Smooth muscle cell (in vitro differentiated cells): Measurements from ENCODE around the gene KRT6A. TPM values are rescaled to one million over a fixed set of nuclear protein-coding genes. Genes with fewer than 3 reads are reported as not detected.
A peak's percentile ranks its signal among the peaks of the same experiment; 100 is the strongest.

Experiments used
- DNase-seq: peaks from one replicate; lab custom pipeline; 2025; ENCODE audit not compliant: unreplicated experiment; lab: John Stamatoyannopoulos, UW
- H2AFZ ChIP-seq: fragments of 200-600 bp; sonication (generic); 2 replicates; pipeline ENCODE4 v1.6.0; 2016; ENCODE audit warnings: antibody characterized with exemption, low read depth, mild to moderate bottlenecking
- H3F3A ChIP-seq: fragments of 200-600 bp; sonication (generic); 2 replicates; pipeline ENCODE4 v1.6.0; 2017; ENCODE audit warnings: antibody characterized with exemption, low read depth
- H3K27ac ChIP-seq: fragments of 200-600 bp; sonication (generic); 2 replicates; pipeline ENCODE4 v1.5.1; 2016; ENCODE audit warnings: low read depth, mild to moderate bottlenecking
- H3K27me3 ChIP-seq: fragments of 200-600 bp; sonication (generic); 2 replicates; pipeline ENCODE4 v1.6.1; 2016; ENCODE audit warnings: low read depth, mild to moderate bottlenecking
- H3K36me3 ChIP-seq: fragments of 200-600 bp; sonication (generic); 2 replicates; pipeline ENCODE4 v1.5.1; 2016; ENCODE audit warnings: low read depth
- H3K4me1 ChIP-seq: fragments of 200-600 bp; sonication (generic); 2 replicates; pipeline ENCODE4 v1.5.1; 2016; ENCODE audit warnings: low read depth
- H3K4me2 ChIP-seq: fragments of 200-600 bp; sonication (generic); 2 replicates; pipeline ENCODE4 v1.6.0; 2016; ENCODE audit warnings: mild to moderate bottlenecking
- H3K4me3 ChIP-seq: fragments of 200-600 bp; sonication (generic); 2 replicates; pipeline ENCODE4 v1.5.1; 2016; ENCODE audit warnings: mild to moderate bottlenecking
- H3K79me2 ChIP-seq: fragments of 200-600 bp; sonication (generic); 2 replicates; pipeline ENCODE4 v1.6.0; 2016; ENCODE audit warnings: low read depth, mild to moderate bottlenecking
- H3K9ac ChIP-seq: fragments of 200-600 bp; sonication (generic); 2 replicates; pipeline ENCODE4 v1.6.0; 2016; ENCODE audit warnings: low read depth
- H3K9me3 ChIP-seq: fragments of 200-600 bp; sonication (generic); replicated peaks from 2 replicates; pipeline ENCODE4 v1.5.1; 2016; ENCODE audit warnings: low read depth
- H4K20me1 ChIP-seq: fragments of 200-600 bp; sonication (generic); 2 replicates; pipeline ENCODE4 v1.6.0; 2016; ENCODE audit warnings: low read depth
- WGBS: methylation state at CpG from one replicate; pipeline ENCODE4 v1.1.7; 2016; ENCODE audit warnings: low lambda C conversion rate; 5-methylcytosine and 5-hydroxymethylcytosine counted together
- polyA plus RNA-seq: library from polyadenylated mRNA; unstranded; fragments of >200 nt; fragmentation: Nextera tagmentation; extraction: Ambion mirVana; gene quantifications from 2 replicates; pipeline ENCODE4 v1.2.1, GENCODE V29; 2016
- total RNA-seq: library from RNA; depleted of rRNA; stranded (reverse); fragments of >200 nt; gene quantifications from 2 replicates; pipeline ENCODE4 v1.2.3, GENCODE V29; 2014
- TF ChIP-seq, protein P1 (sequence below): fragments of 200-600 bp; sonication (generic); IDR thresholded peaks from 2 replicates; pipeline ENCODE4 v1.5.1; 2017; ENCODE audit warnings: borderline replicate concordance, mild to moderate bottlenecking, antibody characterized with exemption; ENCODE audit not compliant: insufficient read depth, poor library complexity, severe bottlenecking

KRT6A gene
- total and polyA plus RNA-seq, 2 experiments from 2014 or later, result 460 to 1,128 TPM

DNA sequence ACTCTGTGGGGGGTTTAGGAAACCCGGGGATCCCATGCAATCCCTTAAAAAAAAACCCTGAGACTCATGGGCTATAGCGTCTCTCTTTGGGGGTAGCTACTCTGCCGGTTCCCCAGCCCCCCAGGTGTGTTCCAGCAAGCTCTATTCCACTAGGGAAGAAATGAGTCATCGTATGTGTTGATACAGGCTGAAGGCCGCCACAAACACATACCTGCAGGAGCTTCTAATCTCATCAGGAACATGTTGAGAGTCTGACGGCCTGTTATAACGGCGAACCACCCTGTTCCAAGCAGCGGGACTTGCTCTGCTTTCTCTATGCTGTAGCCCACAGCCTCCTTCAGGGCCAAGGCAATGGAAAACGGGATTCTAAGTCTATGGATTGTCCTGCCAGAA is 28.1 kb upstream of the KRT6A start:
- Histone ChIP-seq H3K27me3 (no peaks in the 10 kb centered on the region), H3K79me2 (no peaks in the 10 kb centered on the region), H3K36me3 (no peaks in the 10 kb centered on the region), H4K20me1 (no peaks in the 10 kb centered on the region), H3K4me2 (peak overlapping the region; percentile 40), H3K9ac (no peak overlapping the region), H3K27ac (peak overlapping the region; percentile 74), H2AFZ (no peak overlapping the region), H3K4me1 (peaks cover 5% of the 10 kb centered on the region), H3K9me3 (no peaks in the 10 kb centered on the region), H3F3A (no peaks in the 10 kb centered on the region), H3K4me3 (no peak overlapping the region)
- no peak for DNase-seq
- WGBS, result 60% methylated on average over 10 of the region's 10 CpGs
- TF ChIP-seq, protein P1, sequence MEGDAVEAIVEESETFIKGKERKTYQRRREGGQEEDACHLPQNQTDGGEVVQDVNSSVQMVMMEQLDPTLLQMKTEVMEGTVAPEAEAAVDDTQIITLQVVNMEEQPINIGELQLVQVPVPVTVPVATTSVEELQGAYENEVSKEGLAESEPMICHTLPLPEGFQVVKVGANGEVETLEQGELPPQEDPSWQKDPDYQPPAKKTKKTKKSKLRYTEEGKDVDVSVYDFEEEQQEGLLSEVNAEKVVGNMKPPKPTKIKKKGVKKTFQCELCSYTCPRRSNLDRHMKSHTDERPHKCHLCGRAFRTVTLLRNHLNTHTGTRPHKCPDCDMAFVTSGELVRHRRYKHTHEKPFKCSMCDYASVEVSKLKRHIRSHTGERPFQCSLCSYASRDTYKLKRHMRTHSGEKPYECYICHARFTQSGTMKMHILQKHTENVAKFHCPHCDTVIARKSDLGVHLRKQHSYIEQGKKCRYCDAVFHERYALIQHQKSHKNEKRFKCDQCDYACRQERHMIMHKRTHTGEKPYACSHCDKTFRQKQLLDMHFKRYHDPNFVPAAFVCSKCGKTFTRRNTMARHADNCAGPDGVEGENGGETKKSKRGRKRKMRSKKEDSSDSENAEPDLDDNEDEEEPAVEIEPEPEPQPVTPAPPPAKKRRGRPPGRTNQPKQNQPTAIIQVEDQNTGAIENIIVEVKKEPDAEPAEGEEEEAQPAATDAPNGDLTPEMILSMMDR, result no peak

DNA sequence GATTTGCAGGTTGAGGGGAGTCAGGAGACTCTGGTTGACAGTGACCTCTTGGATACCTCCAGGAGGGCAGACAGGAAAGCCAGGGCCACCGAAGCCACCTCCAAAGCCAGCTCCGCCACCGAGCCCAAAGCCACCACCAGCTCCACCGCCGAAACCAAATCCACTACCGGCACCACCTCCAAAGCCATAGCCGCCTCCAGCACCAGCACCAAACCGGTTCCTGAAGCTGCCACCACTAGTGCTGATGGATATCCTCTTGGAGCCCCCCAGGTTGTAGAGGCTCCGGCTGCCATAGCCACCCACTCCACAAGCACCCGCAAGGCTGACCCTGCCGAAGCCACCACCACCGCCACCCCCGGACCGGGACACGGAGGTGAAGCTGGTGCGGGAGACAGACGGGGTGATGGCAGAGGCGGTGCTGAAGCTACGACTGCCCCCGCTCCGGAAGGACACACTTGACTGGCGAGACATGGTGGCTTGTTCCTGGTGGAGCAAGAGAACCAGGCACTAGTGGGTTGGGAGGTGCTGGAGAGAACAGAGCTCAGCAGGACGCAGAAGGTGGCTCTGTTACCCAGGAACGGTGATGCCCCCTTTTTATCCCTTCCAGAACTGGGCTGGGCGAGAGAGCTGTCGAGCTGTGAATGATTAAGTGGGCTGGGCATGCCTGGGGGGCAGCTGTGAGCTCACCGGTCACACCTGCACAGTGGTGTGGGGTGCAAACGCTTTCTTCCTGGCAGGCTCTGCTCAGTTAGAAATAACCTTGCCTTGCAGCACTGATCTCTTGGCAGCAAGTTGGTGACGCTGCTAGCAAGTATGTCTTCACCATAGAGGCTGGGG is 27.0 kb upstream of the KRT6A start, which contains the start of gene KRT5:
TSS of gene KRT5 (minus strand) at position 569 of the 837 bp plus-strand sequence. CDS start at position 471, 98 bp downstream.
- H3K27me3 ChIP-seq, result no peaks in the 10 kb centered on the region
- H3K27ac ChIP-seq, result peak within 1 kb of the TSS; percentile 74
- TF ChIP-seq, protein P1, result no peak
- H3K36me3 ChIP-seq, result no peaks in the 10 kb centered on the region
- H3F3A ChIP-seq, result no peaks in the 10 kb centered on the region
- no peaks in the 10 kb centered on the region for H3K79me2 ChIP-seq
- no peak within 1 kb of the TSS for H3K4me3 ChIP-seq
- peak within 1 kb of the TSS; percentile 40 for H3K4me2 ChIP-seq
- no peaks in the 10 kb centered on the region for H3K9me3 ChIP-seq
- no peaks in the 10 kb centered on the region for H4K20me1 ChIP-seq
- DNase-seq, result no peak
- no peak within 1 kb of the TSS for H2AFZ ChIP-seq
- H3K9ac ChIP-seq, result no peak within 1 kb of the TSS
- 89% methylated on average over 29 of the region's 29 CpGs for WGBS
- peaks cover 5% of the 10 kb centered on the region for H3K4me1 ChIP-seq

DNA sequence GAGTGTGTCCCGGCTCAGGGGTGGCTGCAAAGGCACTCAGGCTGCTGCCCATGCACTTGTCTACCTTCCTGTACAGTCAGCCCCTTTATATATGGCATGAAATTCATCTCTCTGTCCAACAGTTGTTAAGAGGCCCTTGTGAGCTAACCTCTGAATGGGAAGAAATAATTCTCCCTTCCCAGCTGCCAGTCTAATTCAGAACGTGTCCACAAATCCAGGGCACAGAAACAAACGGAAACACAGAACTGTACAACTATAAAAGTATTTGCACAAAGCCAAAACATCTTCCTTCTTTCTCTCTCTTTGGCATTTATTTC is 26.3 kb upstream of the KRT6A start:
- no peak overlapping the region for H2AFZ ChIP-seq
- 88% methylated on average over 3 of the region's 3 CpGs for WGBS
- no peaks in the 10 kb centered on the region for H3K27me3 ChIP-seq
- no peaks in the 10 kb centered on the region for H3F3A ChIP-seq
- H4K20me1 ChIP-seq, result no peaks in the 10 kb centered on the region
- H3K79me2 ChIP-seq, result no peaks in the 10 kb centered on the region
- TF ChIP-seq, protein P1, result no peak
- no peak overlapping the region for H3K4me2 ChIP-seq
- no peak overlapping the region for H3K27ac ChIP-seq
- no peak for DNase-seq
- H3K4me3 ChIP-seq, result no peak overlapping the region
- H3K36me3 ChIP-seq, result no peaks in the 10 kb centered on the region
- H3K9me3 ChIP-seq, result no peaks in the 10 kb centered on the region
- no peak overlapping the region for H3K9ac ChIP-seq
- H3K4me1 ChIP-seq, result peaks cover 5% of the 10 kb centered on the region
